GM19043 (cell line): ENCODE measurements around the gene RSPH6A.

Experiments used
- ATAC-seq: cut with Tn5 transposase; IDR thresholded peaks from one replicate; pipeline ENCODE4 v1.9.1; 2021; ENCODE audit warnings: low read depth; ENCODE audit not compliant: unreplicated experiment

The RSPH6A gene

DNA sequence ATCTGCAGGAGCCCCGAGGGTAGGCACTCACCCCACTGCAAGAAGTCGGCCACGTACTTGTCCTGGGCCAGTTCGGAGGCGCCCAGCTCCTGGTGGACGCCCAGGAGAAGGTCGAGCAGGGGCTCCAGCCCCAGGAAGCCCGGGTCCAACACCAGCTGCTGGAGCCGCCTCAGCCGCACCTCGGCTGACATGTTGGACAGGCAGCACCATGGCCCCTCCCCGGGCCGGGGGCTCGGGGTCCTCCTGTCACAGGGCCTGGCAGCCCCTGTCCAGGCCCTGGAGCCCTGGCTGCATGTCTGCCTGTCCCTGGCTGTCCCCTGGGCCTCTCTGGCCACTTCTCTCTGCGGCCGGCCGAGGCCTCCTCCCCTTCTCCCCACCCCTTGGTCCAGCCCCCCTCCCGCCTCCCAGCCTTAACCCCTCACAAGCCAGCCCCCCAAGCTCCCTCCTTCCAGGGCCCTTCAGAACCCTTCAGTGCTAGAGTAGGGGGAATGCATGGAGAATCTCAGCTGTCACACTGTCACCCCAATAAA lies 32.9 kb downstream of the RSPH6A start, which contains the start of gene DMPK:
Gene DMPK, minus strand, starts transcription at position 329 of the 530 bp plus-strand sequence. Its CDS starts 138 bp downstream, at position 191.
- ATAC-seq: no peak

DNA sequence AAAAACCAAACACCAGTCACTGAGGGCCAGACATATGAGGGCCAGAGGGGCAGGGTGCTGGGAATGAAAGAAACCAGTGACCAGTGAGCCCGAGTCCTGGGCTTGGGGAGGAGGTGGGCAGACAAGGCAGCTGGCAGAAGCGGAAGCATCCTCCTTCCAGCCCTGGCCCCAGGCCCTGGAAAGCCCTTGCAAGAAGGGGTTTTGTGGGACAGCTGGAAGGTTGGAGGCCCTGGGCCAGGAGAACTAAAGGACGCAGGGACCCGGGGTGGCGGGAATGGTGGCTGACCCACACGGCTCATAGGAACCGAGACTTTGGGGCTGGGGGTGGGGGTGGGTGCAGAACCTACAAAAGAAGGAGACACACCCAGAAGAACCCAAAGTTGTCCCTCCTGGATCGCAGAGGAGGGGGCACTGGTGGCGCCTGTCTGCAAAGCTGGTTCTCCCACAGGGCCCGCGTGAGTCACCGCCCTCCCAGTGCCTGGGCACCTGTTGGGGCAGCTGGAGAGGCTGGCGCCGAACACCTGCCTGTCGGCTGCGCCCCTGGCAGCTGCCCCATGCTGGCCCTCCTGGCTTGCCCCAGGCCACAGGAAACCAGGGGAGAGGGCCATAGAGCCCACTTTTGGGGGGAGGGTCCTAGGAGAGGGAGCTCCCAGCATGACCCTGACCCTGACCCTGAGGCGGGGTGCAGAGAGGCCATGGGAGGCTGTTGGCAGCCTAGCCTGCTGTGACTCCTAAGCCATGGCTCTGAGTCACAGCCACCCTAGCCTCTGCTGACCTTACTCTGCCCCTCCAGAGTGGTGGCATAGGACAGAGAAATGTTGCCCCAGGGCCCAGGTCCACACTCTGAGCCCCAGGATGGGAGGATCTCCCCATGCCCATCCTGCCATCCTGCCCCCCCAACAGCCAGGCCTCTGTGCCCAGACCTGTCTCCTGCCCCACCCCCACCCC lies 33.6 kb downstream of the RSPH6A start:
- no peak for ATAC-seq

DNA sequence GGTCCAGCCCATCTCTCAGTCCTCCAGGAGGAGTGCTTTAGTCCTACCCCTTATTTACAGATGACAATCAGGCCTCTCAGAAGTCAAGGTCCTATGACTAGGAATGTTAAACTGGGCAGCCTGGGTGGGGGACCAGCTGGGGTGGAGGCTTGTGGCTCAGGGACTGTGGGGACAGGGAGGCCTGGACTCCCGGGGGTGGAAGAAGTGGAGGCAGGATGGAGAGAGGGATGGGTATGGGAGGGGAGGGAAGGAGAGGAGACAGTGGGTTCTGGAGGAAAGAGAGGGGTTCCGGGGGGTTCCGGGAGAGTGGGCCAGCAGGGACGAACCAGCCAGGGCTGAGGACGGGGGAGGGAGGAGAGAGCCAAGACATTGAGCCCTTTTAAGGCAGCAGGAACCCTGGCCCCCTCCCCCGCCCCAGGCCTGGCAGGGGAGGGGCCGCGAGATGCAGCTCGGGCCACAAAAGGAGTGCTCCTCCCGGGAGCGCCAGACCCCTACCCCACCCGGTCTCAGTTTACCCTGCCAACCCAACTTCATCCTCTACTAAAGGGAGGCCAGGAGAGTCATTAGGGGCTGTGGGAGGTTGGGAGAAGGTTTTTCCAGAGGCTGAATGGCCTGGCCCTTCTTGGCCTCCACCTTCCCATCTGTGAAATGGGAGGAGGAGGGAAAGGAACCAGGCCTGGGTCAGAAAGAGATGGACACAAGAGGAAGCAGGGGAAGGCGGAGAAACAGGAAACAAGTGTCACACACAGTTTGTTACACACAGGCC lies 34.5 kb downstream of the RSPH6A start:
- ATAC-seq: no peak

DNA sequence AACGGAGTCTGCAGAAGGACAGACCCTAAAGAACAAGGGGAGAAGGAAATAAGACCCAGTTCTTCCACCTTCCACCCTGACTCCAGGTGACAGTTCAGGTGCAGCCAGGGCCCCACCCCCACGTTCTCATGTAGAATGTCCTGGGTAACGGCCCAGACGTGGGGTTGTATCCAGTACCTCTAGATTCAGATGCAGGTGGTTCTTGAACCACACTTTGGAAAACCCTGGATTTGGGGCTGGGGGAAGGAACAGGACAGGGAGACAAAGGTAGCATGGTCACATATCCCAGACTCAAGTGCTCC lies 35.0 kb downstream of the RSPH6A start:
- ATAC-seq: no peak

DNA sequence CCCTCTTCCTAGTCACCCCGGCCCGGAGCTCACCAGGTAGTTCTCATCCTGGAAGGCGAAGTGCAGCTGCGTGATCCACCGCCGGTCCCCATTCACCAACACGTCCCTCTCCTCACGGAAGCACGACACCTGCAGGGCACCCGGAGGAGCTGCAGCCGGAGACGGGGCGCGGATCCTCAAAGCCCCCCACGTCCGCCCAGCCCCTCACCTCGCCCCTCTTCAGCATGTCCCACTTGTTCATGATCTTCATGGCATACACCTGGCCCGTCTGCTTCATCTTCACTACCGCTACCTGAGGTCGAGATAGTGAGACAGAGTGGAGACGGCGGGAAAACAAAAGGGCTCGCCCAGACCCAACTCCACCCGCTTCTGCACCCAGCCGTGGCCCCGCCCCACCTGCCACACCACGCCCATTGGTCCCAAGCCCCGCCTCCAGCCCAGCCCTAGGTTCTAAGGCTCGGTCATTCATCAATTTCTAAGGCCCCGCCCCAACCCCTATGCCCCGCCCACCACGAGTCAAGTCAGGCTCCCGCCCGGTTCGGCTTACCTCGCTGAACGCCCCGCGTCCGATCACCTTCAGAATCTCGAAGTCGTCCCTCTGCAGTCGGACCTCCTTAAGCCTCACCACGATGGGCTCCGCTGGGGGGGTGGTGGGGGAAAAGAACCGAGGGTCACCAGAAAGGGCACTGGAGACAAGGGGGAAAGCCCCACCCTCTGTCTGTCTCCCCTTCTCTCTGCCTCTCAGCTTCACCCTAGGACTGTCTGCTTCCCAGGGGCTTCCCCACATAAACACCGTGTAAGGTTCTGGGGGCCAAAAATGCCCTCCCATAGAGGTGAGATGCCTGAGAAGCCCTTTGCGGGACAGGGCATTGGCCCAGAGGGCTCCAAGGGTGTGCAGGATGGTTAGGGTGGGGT lies 35.6 kb downstream of the RSPH6A start:
- peak; percentile 88 for ATAC-seq

DNA sequence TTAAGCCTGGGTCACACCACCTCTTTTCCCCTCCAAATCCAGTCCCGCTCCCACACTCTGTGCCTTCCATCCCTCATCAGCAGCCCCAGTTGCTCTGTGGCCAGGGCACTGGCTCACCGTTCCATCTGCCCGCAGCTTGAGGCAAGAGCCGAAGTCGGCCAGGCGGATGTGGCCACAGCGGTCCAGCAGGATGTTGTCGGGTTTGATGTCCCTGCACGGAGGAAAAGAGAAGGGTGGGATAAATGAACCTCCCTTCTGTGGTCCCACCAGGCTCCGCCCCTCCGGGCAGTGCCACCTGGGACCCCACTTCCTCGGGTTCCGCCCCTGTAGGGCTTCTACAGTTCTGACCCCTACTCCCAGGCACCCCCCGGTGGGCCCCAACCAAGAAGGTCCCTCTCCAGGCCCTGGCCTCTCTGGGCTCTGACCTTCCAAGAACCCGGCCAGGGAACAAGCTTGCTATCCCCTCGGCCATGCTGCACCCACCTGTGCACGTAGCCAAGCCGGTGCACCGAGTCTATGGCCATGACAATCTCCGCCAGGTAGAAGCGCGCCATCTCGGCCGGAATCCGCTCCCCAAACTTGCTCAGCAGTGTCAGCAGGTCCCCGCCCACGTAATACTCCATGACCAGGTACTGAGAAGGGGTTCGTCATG lies 37.0 kb downstream of the RSPH6A start:
- no peak for ATAC-seq

DNA sequence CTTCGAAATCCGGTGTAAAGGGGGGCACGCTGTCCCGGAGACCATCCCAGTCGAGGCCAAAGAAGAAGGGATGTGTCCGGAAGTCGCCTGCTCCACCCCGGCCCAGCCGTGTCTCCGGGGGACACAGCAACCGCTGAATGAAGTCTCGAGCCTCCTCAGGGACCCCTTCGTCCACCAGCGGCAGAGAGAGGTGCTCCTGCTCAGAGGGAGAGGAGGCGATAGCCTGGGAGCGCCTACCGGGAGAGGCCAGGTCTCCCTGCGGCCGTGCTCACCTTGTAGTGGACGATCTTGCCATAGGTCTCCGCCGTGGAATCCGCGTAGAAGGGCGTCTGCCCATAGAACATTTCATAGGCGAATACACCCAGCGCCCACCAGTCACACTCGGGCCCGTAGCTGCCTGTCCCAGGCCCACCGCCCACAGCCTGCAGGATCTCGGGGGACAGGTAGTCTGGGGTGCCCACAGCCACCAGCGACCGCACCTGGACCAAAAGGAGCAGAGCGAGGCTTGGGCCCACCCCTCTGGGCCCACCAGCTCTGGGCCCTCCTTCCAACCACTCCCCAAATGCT lies 37.6 kb downstream of the RSPH6A start:
- no peak for ATAC-seq

DNA sequence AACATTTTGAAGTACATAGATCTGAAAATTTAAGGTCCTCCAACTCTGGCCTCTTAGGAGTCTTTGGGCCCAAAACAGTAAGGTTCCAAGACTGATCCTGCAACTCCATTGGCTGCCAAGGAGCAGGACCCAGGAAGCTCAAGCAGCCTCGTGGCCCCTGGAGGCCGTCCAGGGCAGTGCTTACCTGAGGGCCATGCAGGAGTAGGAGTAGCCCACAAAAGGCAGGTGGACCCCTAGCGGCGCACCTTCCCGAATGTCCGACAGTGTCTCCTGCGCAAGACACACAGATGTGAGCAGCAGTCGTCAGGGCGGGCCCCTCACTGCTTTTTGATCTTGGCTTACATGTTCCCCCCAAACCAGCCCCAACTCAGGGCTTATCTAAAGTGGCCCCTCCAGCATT lies 40.3 kb downstream of the RSPH6A start:
- ATAC-seq: no peak

DNA sequence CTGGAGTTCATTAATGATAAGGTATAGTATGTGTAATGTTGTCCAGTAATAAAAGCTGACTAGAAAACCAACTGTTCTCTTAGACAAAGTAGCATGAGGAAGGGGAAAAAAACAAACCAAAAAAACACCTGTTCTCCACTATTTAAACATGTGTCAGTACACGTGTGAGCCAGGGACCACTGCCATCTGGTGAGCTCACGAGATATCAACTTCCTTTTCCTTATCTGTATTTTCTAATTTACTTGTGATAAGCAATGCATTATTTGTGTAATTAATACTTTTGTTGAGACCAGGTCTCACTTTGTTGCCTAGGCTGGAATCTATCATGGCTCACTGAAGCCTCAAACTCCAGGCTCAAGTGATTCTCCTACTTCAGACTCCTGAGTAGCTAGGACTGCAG lies 41.7 kb downstream of the RSPH6A start:
- no peak for ATAC-seq

DNA sequence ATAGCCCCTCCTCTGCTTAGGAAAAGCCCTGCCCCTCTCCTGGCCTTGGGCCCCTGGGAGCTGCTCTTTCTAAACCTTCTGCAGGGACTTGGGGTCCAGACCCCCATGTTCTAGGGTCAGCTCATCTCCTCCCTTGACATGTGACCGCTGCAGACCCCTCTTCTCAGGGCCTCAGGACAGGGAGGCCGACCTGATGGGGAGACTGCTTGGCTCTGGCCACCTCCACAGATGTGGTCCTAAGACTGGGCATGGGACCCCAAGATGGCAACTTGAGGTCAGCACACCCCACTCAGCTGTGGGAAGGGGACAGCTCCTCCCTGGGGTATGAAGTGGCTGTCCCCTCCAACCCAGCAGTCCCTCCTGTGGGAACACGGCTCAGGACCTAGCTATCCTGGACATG lies 42.2 kb downstream of the RSPH6A start:
- no peak for ATAC-seq

DNA sequence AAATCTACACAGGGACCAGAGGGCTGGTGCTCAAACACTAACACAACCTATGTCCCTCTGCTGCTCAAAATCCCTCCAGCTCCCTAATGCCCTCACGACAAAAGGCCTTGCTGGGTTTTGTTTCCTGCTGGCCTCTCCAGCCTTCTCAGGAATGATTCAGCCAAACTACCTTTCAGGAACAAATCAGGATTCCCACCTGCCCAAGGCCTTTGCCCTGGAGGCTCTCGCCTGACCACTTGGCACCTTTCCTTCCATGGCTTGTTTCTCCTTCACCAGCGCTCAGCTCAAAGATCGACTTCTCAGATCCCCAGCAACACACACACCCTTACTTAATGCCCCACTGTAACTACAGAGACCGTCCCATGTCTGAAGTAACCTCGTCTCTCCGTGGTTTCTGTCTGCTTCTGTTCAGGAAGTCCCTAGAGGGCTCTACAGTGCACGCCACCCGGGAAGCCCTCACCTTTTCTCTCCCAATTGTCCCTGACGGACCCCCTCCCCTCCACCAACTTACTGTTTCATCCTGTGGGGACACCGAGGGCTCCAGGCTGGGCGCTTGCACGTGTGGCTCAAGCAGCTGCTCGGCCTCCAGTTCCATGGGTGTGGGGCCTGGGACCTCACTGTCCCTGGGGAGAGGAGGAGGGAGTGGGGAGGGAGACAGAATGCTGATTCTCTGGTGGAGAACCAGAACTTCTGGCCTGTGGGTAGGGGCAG lies 42.8 kb downstream of the RSPH6A start:
- ATAC-seq: no peak

DNA sequence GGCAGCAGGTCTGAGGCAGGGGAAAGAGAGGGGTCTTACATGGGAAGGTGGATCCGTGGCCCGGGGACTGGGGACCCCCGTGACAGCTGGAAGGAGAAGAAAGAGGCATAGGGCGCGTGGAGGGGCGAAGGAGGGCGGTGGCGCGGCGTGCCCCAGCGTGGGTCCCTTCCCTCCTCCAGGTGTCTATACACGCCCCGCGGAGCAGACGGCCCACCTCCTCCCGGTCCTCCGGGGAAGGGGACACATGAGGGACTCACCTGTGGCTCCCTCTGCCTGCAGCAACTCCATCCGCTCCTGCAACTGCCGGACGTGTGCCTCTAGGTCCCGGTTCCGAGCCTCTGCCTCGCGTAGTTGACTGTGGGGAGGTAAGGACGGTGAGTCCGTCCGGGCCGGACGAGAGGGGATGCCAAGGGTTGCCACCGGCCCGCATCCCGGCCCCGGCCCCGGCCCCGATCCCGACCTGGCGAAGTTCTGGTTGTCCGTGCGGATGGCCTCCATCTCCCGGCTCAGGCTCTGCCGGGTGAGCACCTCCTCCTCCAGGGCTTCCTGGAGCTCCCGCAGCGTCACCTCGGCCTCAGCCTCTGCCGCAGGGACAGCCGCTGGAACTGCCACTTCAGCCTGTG lies 43.7 kb downstream of the RSPH6A start:
- ATAC-seq: no peak

DNA sequence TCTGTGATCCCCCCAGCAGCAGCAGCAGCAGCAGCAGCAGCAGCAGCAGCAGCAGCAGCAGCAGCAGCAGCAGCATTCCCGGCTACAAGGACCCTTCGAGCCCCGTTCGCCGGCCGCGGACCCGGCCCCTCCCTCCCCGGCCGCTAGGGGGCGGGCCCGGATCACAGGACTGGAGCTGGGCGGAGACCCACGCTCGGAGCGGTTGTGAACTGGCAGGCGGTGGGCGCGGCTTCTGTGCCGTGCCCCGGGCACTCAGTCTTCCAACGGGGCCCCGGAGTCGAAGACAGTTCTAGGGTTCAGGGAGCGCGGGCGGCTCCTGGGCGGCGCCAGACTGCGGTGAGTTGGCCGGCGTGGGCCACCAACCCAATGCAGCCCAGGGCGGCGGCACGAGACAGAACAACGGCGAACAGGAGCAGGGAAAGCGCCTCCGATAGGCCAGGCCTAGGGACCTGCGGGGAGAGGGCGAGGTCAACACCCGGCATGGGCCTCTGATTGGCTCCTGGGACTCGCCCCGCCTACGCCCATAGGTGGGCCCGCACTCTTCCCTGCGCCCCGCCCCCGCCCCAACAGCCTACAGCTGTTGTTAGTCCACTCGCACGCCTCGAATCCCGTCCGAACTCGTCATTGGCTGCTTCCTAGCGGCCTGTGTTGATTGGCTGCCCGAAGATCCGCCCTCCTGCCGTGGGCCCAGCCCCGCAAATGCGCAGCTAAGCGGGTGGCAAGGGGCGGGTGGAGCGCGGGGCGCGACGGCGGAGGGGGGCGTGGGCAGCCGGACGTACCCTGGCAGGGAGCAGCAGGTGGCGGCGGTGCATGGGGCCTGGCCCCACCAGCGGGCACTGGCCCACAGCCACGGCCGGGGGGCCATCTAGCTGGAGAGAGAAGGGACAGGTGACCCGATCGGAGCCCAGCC lies 44.7 kb downstream of the RSPH6A start:
- ATAC-seq: no peak

DNA sequence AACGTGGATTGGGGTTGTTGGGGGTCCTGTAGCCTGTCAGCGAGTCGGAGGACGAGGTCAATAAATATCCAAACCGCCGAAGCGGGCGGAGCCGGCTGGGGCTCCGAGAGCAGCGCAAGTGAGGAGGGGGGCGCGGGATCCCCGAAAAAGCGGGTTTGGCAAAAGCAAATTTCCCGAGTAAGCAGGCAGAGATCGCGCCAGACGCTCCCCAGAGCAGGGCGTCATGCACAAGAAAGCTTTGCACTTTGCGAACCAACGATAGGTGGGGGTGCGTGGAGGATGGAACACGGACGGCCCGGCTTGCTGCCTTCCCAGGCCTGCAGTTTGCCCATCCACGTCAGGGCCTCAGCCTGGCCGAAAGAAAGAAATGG lies 45.3 kb downstream of the RSPH6A start:
- peak; percentile 4 for ATAC-seq

DNA sequence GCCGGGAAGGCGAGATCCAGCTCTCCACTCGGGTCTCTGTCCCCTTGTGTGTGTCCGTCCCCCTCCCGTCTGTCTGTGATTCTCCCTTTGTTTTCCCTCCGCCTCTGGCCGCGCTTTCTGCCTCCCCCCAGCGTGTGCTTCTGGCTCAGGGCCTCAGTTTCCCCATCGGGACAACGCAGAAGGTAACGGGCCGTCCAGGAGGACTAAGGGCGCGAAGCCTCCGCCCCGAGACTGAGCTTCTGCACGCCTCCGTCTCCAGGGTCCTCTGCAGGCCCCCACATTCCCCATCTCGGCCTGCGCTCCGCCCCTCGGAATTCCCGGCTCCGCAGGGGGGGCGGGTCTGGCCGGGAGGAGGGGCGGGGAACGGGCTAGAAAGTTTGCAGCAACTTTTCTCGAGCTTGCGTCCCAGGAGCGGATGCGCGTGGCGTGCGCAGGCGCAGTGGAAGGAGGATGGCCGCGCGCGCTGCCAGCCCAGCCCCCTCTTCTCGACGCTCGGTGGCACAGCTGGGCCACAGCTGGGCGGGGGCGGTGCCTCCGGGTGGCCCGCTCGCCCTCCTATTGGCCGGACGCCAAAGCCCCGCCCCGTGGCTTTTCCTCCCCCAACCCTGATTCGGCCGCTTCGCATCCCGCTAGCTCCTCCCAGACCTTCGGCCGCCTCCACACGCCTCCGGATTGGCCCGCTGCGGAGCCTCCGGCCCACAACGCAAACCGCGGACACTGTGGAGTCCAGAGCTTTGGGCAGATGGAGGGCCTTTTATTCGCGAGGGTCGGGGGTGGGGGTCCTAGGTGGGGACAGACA lies 45.9 kb downstream of the RSPH6A start, which contains the start of gene SIX5:
Gene SIX5, minus strand, starts transcription at position 269 of the 799 bp plus-strand sequence. CDS start 408 bp downstream, outside the sequence.
- peak; percentile 45 for ATAC-seq

DNA sequence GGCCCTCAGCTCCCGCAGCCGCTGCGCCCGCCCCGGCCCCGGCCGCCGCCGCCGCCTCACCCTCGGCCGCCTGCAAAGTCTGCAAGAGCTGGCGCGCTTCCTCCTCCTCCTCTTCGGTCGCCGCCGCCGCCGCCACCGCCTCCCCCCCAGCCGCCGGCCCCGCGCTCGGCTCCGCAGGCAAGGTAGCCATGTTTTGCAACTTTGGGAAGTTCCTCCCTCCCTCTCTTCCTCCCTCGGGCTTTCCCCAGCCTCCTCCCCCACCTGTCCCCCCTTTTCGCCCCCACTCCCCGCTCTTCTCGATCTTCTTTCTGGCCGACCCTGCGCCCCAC lies 46.5 kb downstream of the RSPH6A start:
- no peak for ATAC-seq
